ENCODE data around the gene ARHGAP30. TPM values are rescaled to one million over a fixed set of nuclear protein-coding genes. Genes with fewer than 3 reads are reported as not detected.

Gene ARHGAP30, protein sequence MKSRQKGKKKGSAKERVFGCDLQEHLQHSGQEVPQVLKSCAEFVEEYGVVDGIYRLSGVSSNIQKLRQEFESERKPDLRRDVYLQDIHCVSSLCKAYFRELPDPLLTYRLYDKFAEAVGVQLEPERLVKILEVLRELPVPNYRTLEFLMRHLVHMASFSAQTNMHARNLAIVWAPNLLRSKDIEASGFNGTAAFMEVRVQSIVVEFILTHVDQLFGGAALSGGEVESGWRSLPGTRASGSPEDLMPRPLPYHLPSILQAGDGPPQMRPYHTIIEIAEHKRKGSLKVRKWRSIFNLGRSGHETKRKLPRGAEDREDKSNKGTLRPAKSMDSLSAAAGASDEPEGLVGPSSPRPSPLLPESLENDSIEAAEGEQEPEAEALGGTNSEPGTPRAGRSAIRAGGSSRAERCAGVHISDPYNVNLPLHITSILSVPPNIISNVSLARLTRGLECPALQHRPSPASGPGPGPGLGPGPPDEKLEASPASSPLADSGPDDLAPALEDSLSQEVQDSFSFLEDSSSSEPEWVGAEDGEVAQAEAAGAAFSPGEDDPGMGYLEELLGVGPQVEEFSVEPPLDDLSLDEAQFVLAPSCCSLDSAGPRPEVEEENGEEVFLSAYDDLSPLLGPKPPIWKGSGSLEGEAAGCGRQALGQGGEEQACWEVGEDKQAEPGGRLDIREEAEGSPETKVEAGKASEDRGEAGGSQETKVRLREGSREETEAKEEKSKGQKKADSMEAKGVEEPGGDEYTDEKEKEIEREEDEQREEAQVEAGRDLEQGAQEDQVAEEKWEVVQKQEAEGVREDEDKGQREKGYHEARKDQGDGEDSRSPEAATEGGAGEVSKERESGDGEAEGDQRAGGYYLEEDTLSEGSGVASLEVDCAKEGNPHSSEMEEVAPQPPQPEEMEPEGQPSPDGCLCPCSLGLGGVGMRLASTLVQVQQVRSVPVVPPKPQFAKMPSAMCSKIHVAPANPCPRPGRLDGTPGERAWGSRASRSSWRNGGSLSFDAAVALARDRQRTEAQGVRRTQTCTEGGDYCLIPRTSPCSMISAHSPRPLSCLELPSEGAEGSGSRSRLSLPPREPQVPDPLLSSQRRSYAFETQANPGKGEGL
- 0.31 TPM for total RNA-seq

DNA sequence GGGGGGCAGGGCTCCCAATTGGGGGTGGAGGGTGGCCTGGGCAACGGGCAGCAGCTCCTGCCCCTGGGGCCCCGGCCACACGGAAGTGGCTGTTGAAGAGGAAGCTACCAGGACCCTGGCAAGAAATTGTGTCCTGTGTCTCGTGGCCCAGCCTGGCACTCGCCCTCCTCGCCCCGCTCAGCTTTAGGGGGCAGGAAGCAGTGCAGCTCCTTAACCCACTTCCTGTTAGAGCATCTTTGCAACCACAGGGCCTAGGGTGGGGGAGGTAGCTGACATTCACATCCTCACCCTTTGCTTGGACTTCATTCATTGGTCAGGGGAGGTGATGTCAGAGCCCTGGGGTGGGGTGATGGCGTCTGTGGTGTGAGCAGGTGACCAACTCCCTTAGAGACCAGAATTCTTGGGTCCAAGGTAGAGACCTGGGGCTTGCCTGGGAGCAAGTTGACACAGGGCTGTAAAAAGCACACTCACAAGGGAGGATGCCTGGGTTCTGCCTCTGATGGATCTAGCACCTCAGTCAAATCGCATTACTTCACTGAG lies at the start of gene ARHGAP30:
Gene ARHGAP30 (minus strand): TSS at position 161 of the 540 bp plus-strand sequence. CDS start 267 bp downstream, outside the sequence.

DNA sequence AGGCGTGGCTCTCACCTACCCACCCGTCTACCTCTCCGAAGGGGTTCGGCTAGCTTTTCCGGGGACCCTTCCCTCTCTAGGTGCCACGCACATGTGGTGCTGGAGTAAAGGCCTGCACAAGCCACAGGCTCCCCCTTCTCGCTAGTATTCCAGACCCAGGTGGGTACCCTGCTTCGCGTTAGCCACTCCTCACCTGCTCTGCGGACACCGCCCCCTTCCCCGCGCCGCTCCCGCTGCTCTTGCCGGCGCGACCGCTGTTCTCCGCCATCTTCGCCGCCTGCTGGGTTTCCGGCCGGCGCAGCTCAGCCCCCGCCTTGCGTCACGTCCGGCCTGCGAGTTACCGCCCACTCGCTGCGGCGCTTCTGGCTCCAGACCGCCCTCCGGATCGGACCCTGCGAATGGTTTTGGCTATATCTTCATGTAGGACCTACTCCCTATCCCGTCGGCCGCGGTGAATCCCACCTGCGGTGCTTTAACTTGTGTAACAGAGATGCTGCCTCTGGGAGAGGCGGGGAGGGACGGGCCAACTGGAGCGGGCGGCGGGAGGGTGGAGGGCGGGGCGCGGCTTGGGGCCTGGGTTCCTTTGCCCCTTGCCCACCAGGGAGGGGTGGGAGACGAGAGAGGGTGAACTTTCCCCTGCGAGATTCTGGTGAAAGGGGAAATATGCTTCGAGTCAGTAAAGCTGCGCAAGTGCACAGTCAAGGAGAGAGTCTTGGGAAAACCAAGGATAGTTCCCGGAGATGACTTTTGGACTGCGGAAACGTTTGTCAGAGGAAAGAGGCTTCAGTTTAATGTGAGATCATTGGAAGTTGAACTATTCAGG lies 48.3 kb upstream of the ARHGAP30 start, which contains the start of the genes NIT1 and PFDN2:
Gene NIT1 (plus strand): TSS at position 347 of the 823 bp plus-strand sequence. CDS start 72 bp downstream, at position 419.
Gene PFDN2 (minus strand): TSS at position 279 of the 823 bp plus-strand sequence. CDS start 11 bp downstream, at position 268.

DNA sequence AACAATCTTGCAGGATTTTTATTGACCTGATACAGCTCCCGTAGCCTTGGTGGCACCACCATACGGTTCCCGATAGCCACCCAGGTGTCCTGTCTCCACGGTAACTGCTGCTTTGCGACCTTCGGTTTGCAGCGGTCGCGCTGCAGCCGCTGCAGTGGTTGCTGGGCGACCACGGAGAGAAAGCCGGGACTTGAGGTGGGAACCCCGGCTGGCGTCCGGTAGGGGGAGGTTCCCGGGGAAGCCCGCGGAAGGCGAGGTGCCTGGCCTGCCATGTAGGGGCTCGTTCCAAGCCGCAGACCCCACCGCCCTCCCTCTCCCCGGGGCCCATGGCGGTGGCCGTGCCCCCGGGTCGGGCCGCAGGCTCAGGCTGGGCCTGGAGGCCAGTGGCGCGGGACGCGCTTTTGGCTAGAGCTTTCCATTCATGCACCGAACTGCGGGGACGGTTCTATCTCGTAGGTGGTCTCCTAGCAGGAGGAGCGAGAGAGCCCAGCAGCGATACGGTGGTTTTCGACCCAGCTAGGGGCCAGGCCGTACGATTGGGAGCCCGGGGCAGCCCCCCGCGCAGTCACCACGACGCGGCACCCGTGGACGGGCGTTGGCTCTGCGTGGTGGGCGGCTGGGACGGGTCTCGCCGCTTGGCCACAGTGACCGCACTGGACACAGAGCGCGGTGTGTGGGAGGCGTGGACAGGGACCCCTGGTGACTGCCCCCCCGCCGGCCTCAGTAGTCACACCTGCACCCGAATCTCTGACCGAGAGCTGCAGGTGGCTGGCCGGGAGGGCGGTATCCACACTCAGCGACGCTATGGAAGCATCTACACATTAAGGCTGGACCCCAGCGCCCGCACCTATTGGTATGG lies 28.7 kb upstream of the ARHGAP30 start, which contains the start of gene KLHDC9:
Gene KLHDC9 (plus strand): TSS at position 152 of the 859 bp plus-strand sequence. CDS start 175 bp downstream, at position 327.

DNA sequence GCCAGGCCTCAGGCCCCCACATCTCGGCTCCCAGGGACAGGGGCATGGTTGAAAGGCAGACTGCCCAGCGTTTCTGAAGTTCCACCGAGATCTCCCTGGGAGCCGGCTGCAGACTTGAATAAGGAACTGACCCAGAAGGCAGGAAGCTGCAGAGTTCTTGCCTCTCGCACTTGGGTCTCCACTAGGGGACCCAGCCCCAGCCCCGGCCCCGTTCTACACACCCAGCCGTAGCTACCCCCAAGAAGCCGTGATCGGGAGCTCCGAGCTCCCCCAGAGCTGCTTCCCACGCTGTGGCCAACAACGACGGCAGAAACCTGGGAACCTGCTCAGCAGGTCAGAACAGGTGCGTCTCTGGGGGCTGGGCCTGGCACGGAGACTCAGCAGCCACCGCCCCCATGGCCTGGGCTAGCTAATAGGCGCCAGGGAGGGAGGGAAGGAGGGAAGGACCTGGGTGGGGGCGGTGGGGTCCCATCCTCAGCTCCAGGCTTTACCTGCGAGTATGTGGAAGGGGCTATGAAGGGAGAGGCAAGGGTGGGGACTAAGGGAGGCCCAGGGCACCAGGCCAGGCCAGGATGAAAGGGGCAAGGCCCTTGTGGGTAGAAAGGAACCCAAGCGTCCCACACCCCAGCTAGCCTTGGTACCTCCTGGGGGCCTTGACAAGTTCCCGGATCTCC lies 19.7 kb upstream of the ARHGAP30 start, which contains the start of gene NECTIN4:
Gene NECTIN4 (minus strand): TSS at position 308 of the 674 bp plus-strand sequence. CDS start 262 bp downstream, at position 46.

DNA sequence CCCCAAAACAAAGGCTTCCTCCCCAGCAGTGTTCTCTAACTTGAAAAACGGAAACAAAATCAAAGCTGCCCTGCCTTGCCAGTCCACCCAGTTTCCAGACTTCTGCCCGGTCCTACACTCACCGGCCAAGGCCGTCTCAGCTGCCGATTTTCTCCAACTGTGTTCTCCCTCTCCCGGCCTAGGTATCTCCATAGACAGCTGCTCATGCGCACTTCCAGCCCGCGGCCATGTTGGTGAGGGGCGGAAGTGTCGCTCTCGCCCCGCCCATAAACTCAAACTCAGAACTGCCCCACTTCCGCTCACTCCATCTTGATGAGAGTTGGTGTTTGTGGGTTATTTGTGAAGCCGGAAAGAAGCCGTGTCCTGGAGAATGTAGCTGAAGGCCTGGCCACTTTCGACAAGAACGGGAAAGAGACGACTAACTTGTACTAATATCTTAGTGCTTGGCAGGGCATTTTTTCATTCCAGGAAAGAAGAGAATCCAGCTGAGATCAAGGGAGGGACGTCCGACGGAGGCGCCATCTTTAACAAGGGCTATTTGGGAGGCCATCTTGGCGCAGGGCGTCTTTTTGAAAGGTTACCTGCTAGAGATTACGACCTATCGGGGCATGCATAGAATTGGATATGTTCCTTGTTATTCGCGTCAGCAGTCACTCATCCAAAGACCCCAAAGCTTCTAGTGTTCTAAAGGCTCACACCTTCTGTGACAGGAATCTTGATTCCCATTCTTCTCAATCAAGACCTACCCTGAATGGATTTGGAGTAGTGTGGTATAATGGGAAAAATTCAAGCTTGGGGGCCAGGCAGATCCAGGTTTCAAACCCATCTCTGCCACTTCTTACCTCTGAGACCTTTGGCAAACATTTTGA lies 23.7 kb downstream of the ARHGAP30 start, which contains the start of gene USF1:
Gene USF1 (minus strand): TSS at position 242 of the 869 bp plus-strand sequence. CDS start 2,702 bp downstream, outside the sequence.

DNA sequence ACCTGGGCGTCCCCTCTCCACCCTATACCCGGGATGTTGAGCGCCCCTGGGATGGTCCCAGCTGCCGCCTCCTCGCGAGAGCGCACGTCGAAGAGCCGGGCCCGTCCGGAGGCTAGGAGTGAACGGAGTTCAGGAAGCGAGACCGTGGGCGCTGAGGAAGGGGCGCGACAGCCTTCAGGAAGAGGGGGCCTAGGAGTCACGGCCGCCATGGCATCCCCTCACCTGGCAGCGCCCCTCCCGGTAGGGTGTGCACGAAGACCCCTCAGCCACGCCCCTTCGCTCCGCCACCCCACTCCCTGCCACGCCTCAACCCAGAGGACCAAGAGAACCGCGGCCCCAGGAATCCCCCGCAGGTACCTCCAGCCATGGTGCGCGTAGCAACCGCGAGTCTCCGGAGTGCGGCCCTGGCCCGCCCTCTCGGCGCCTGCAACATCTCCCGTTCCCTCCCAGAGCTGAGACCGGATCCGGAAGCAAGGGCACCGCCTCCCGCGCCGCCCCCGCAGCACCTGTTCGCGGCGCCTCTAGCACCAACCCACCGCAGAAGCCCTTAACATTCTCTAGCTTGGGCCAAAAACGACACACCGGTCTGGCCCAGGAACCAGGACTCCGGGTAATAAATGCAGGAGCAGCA lies 31.1 kb downstream of the ARHGAP30 start, which contains the start of gene TSTD1:
Gene TSTD1 (minus strand): TSS at position 442 of the 631 bp plus-strand sequence. CDS start 75 bp downstream, at position 367.

DNA sequence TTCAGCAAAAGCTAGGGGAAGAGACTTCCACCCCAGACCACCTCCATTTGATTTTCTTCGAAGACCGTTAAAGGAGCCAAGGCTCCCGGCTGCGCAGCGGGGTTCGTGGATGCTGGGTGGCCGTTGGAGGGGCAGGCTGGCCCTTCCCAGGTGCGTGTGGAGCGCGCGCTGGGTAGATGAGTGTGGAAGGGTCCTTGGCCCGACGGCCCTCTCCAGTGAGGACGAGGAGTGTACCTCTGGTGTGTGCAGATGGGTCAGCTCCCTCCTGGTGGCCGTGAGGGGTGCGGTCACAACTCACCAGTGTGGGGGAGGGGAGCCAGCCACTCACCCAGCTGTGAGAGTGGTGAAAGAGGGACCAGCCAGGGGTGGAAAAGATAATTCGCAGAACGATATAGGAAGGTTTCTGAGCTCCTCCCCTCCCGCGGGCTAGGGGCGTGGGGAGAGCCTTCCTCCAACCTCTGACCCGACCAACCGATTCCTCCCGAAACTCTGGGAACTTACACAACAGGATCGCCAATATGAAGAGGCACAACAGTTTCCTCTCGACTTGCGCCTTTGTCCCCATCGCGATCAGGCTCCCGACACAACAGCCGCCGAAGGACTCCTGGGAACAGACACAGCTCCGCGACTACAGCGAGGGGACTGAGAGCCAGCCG lies 49.1 kb downstream of the ARHGAP30 start, which contains the start of gene F11R:
Gene F11R (minus strand): TSS at position 644 of the 656 bp plus-strand sequence. CDS start 79 bp downstream, at position 565.

Small RNA genes lying within 50 kb of the gene (small RNA-seq; reads per million reads assigned to genes)
- not detected for gene AL591806.2 (ENCODE audit: low replicate concordance)

Other genes starting within 250 kb of the ARHGAP30 start
- not detected for gene CD244, start 207.0 kb downstream of the ARHGAP30 start, total RNA-seq
- not detected for gene ITLN1, start 184.7 kb downstream of the ARHGAP30 start, total RNA-seq
- gene ITLN2, start 115.1 kb downstream of the ARHGAP30 start, total RNA-seq, result not detected
- 18.8 TPM for gene F11R, start 48.7 kb downstream of the ARHGAP30 start, total RNA-seq
- gene TSTD1, start 30.9 kb downstream of the ARHGAP30 start, total RNA-seq, result 35.1 TPM
- 121 TPM for gene USF1, start 23.9 kb downstream of the ARHGAP30 start, total RNA-seq
- gene NECTIN4, start 19.7 kb upstream of the ARHGAP30 start, total RNA-seq, result not detected
- gene KLHDC9, start 28.5 kb upstream of the ARHGAP30 start, total RNA-seq, result 1.6 TPM
- gene PFDN2, start 48.1 kb upstream of the ARHGAP30 start, total RNA-seq, result 30.0 TPM
- gene NIT1, start 48.2 kb upstream of the ARHGAP30 start, total RNA-seq, result 26.3 TPM
- gene DEDD, start 62.8 kb upstream of the ARHGAP30 start, total RNA-seq, result 20.0 TPM
- gene UFC1, start 84.1 kb upstream of the ARHGAP30 start, total RNA-seq, result 81.1 TPM
- gene USP21, start 89.6 kb upstream of the ARHGAP30 start, total RNA-seq, result 22.2 TPM
- 26.3 TPM for gene PPOX, start 96.5 kb upstream of the ARHGAP30 start, total RNA-seq
- gene B4GALT3, start 107.6 kb upstream of the ARHGAP30 start, total RNA-seq, result 20.0 TPM
- 0.31 TPM for gene ADAMTS4, start 129.2 kb upstream of the ARHGAP30 start, total RNA-seq
- 128 TPM for gene NDUFS2, start 132.5 kb upstream of the ARHGAP30 start, total RNA-seq
- 3.8 TPM for gene FCER1G, start 145.4 kb upstream of the ARHGAP30 start, total RNA-seq
- gene APOA2, start 153.7 kb upstream of the ARHGAP30 start, total RNA-seq, result not detected
- gene TOMM40L, start 156.2 kb upstream of the ARHGAP30 start, total RNA-seq, result 25.4 TPM
- not detected for gene NR1I3, start 168.3 kb upstream of the ARHGAP30 start, total RNA-seq
- gene PCP4L1, start 188.9 kb upstream of the ARHGAP30 start, total RNA-seq, result 1.9 TPM
- 2.2 TPM for gene MPZ, start 240.1 kb upstream of the ARHGAP30 start, total RNA-seq
- gene SDHC, start 244.5 kb upstream of the ARHGAP30 start, total RNA-seq, result 21.6 TPM

Data from parietal lobe (tissue), 2 donors.